Measurements from ENCODE around the gene ANO10.

The ANO10 gene

DNA sequence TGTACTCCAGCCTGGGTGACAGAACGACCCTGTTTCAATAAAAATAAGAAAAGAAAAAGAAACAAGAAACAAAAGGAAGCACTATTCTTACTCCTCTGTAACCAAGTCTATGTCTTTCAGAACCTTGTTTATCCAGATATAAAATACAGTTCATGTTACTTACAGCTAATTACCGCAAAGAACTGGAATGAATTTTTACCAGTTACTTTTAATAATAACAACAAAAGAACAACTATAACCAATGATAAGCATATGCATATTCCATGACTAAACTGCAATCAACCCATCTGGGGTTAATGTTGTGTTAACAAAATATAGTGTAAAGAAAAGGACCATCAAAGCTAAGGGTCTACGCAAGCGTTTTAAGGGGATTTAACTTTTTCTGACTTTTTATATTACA lies 212.3 kb downstream of the ANO10 start:
- no peak for DNase-seq

DNA sequence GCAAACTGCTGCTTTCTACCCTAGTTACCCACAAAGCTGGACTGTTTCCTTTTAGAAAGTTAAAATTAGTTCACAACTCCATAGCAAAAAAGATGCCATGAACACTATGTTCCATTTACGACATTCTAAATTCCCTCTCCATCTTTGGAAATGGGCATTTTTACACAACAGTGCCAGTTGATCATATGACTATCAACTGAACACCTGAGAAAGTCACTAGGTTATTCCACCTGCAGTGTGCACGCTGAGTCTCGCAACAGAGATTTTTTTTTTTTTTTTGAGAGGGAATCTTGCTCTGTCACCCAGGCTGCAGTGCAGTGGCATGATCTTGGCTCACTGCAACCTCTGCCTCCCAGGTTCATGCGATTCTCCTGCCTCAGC lies 215.2 kb downstream of the ANO10 start:
- no peak for DNase-seq

DNA sequence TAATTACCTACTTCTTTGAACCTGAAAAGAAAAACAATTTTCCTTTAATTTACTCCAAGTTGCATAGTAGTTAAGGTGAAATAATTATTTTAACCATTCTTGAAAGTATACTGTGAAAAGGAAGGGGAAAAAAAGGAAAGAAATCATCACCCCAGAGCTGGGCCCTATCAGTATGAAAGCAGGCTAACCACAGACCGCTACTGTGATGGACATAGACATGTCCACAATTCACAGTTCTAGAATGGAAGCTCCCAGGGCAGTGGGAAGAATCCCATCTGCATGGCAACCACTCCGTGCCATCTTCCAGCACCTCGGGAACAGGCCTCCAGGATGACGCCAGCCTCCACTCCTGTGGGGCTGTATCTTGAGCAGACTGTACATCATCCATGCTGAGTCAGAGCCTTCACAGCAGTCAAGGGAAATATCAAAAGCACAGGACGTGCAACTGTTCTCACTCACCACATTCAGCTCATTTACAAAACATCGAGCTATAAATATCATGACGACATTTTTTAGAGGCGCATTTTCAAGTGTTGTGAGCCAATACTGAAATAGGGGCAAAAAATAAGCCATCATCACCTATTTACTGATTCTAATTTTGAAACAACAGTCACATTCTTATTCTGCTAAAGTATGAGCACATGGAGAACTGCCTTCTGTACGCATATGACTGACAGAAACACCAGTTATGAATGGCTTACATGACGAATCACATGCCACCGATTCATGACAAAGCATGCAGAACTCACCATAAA lies 215.7 kb downstream of the ANO10 start:
- DNase-seq = peak; percentile 67

DNA sequence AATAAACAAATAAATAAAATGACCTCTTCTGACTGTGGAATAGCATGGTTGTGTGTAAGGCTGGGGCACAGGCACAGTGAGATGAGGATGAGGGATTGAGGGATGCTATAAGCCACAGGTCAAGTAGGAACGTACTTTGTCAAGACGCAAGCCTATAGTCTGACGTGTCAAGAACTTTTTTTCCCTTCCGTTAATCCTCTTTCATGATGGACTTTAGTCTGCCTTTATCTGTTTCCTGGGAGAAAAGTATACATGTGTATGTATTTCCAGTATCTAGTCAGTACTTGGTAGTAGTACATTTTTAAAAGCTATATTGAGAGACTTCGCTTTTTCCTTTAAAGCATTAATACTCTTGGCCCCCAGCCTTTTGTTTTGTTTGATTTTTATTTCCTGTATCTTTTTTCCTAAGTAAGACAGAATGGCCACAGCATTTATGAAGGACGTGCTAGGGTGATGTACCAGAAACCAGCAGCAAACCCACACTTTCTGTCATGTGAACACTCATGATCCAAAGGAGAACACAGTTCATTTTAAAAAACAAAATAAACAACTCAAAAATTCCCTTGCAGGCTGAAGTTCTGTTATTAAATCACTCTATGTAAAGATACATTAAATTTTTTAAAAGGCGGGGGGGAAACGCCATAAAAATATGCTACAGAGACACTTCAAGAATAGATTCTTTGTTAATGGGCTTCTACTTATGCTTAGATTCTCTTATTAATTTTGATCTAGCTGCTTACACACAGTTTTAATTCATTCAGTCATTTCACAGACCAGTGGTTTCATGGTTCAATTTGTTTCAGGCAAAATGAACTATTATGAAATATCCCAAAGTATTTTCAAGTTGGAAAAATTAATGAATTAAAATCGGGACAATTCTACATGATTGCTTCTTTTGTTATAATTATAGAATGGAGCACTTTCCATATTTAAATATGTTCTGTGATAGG lies 220.8 kb downstream of the ANO10 start:
- DNase-seq = no peak

DNA sequence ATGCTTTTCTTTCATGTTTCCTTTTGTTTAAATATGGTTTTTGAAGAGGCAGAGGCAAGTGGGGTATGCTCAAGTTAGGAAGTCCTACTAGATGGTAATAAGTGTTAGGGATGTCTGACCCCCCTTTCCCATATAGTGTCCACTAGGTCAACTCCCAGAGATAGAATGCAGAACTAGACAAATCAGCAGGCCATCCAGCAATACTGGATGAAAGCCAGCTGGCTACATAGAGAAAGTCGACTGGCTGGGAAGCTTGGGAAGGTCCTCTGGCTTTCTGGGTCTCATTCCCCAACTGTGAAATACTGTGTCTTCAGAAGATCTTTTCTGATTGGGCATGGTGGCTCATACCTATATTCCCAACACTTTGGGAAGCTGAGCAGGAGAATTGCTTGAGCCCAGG lies 221.6 kb downstream of the ANO10 start:
- no peak for DNase-seq

DNA sequence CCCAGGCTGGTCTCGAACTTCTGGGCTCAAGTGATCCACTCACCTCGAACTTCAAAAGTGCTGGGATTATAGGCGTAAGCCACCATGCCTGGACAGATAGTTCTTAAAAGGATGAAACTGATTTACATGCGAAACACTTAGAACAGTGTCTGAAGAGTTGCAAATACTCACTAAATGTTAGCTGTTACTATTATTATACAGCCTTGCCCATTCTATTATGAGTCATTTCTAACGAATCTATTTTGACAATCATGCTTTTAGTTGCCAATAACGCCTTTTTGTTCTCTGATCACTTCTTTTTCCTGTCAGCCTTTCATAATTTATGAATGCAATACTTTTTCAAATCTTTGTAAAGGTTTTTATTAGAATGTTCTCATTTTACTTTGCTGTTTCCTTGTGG lies 222.8 kb downstream of the ANO10 start:
- no peak for DNase-seq

DNA sequence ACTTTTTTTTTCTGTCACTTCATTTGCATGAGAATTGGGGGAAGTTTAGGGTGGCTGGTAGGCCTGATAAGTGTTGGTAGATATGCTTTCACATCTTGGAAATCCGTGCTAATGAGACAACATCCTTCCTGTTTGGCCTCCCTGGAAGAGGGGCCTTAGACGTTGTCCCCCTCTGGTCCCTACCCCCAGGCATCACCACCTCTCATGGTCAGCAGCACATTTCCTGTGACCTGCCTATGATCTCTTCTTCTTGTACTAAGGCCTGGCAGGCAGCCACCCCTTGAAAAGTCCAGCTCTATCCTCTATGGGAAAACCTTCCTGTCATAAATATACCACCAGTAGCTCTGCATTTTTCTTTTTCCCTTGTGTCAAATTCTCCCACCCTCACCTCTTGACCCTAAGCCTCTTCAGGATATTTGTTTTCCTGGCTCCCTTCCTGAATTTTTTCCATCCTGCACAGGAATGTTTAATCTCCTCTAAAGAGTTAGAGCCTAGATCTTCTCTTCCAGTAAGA lies 227.7 kb downstream of the ANO10 start:
- DNase-seq = peak; percentile 33

DNA sequence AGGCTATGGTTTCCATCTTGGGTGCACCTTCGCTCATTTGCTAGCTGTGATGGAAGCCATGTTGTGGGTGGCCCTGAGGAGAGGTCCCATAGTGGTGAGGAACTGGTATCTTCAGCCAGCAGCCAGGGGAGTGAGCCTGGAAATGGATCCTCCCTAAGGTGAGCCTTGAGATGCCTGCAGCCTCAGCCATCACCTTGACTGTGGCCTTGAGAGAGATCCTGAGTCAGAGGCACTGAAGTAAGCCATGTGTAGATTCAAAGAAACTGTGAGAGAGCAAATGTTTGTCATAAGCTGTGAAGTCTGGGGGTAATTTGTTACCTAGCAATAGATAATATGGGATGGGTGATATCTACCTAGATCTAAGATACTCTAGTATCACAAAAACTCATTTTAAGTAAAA lies 230.2 kb downstream of the ANO10 start:
- no peak for DNase-seq

DNA sequence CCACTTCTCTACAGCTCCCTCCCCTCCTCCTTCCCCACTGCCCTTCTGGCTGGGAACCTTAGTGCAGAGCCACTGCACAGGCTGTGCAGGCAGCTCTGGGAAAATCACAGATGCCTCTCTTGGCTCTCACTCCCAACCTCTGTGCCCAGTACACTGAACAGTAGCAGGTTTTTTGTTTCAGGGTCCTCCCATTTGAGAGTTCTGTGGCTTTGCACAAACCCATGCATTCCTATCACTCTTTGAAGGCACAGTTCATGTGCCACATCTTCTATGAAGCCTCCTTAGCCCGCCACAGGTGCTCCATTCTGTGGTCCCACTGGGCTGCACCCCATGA lies 231.6 kb downstream of the ANO10 start:
- DNase-seq = no peak

DNA sequence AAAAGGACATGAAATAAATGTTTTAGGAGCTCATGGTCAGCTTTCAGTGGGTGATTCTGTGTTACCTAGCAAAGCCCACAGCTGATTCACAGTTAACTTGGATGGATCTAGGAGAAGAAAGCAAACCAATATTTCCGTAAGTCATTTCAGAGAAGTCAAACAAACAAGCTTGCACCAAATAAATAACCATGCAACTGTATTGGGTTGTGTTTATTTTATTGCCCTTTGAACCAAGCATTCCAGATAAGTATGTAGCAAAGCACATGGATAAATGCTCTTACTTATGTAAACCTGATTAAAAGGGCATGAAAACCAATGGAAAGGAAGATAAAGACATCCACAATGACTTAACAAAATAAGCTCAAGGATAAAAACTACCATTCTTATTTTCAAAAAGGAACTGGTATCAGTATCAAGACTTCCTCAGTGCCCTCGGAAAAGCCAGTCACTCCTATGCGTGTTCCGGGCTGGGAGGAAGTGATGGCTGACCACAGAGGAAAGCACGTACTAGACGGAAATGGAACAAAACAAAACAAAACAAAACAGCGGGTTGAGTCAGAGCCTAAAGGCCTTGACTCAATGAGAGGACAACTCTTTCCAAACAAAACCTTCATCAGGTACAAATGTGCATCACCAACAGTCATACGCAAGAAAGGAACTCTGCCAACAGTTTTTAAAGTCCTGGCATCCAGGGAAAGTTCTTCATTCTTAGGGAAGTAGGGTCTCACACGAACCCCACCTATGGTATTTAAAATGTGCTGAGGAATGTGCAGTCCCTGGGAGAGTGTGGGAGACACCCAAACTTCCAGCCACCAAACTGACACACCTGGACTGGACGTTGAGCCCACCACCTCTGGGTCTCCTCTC lies 232.2 kb downstream of the ANO10 start:
- no peak for DNase-seq

DNA sequence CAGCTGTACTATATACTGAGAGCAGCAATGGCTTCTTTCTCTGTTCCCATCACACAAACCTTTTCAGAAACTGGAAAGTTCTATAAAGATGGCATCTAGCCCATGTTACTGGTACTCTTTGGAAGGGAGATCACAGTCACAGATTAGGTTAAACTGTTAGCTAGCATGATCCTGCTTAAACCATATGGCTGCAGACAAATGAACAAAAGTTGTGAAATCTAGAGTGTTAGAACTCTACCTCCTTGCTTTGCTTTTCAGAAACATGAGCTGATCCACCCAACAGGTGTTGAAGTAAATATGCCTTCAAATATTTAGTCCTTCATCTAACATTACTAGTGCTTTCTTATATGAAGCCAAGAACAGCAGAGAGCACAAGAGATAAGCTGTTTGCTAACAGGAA lies 232.9 kb downstream of the ANO10 start:
- DNase-seq = no peak

DNA sequence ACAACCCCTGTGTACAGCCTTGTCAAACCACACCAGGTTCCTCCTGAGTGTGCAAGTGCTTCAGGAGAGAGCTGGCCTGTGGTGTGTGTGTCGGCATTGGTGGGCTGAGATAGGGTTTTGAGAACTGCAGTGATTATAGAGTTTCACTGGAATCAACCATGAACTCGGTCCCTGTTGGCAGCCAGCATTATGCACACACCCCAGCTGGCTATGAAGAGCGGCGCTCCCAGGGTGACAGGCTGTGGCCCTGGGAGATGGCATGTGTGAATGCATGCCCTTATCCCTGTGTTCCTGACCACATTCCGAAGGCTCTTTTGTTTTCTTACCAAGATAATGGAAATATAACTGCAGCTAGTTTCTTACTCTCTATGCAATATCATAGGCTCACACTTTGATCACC lies 233.6 kb downstream of the ANO10 start:
- no peak for DNase-seq

DNA sequence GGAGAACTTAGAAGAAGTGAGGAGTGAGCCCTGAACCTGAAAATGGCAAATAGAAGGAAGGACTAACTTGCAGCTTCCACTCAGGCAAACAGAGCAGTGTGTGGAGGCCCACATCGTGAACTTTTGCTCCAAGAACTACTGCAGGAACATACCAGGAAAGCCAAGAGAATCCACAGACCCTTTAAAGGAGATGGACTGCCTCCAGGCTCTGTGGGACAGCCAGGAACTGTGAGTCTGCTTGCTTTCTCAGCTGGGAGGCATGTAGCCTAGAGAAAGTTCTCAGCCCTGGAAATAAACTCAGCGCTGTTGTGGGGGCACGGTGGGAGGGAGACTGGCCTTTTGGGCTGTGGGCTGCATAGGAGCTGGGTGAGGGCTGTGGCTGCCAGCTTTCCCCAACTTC lies 242.5 kb downstream of the ANO10 start:
- peak; percentile 39 for DNase-seq

DNA sequence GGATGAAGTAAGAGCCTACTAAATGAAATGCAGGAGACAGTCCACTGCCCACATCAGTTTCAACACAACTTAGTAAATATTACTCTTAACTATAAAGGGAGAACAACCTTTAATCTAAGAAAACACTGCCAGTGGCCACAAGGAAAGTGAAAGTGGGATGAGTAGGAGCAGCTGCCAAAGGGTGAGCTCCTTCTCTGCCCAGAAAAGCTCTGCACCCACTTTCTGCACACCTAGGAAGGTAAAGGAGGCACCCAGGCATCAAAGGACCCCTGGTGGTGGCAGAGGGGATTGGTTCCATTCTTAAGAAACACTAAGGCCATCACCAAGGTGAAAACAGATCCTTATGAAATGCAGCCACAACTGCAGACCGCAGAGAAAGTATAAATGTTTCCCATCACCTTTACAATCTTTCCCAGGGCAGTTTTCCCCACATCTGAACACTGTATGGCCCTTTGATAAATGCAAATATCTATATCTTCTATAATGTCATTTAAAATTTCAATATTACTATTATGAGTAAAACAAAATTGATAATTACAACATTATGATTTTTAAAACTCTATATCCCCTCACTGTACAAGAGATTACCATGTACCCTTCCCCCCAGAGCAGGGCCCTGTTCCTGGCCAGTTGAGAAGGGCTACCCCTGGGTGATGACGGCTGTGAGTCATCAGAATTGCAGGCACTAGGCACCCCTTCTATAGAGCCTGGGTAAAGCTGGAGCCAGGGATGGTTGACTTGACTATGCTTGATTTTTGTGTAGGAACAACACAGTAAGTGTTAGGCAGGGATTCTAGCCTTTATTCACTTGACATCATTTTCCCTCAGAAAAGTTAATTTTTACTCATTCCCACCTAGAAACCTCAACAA lies 243.5 kb downstream of the ANO10 start:
- peak; percentile 13 for DNase-seq

DNA sequence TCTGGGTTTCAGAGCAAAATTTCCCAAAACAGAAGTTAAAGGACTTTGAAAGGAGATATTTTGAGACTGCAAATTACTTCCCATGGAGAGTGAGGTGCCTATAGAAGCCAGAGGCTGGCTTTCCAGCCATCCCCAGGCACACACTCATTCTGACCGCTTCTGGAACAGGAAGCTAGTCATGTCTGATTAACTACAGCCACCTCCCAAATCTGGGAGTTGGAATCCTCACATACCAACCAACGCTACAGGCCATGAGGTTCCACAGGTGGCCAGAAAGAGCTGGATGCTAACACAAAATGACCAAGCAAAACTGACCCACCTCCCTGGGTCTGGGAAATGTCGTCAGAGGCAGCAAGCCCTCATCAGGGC lies 248.3 kb downstream of the ANO10 start:
- peak; percentile 18 for DNase-seq

DNA sequence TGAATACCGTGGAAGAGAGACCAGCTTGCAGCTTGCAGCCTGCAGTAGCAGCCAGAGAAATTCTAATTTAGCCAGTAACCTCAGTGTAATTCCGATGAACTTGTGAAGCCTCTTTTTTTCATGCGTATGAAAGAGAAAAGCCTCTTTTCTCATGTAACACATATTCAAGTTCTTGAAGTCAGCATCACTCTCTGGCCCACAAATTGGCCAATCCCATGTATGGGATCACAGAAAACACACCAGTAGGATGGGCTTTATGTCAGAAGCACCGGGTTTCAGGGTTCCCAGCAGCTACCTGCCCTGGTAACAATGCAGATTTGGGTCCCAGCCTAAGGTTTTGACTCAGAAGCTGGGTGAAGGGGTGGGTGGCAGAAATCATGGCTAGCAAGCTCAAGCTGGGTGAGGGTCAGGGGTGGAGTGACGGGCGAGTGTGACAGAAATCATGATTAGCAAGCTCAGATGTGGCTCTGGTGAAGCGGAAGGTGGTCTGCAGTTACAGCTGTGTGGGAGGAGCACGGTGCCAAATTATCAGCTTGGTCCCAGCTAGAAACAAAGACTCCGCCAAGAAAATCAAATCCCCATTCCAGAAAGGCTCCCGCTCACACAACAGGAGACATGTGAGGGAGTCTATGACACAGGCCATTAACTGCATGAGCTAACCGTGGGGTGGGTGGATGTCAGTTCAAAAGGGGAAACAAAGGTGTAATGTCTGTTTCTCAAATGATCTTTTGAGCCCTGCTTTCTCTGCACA lies 248.8 kb downstream of the ANO10 start:
- no peak for DNase-seq

DNA sequence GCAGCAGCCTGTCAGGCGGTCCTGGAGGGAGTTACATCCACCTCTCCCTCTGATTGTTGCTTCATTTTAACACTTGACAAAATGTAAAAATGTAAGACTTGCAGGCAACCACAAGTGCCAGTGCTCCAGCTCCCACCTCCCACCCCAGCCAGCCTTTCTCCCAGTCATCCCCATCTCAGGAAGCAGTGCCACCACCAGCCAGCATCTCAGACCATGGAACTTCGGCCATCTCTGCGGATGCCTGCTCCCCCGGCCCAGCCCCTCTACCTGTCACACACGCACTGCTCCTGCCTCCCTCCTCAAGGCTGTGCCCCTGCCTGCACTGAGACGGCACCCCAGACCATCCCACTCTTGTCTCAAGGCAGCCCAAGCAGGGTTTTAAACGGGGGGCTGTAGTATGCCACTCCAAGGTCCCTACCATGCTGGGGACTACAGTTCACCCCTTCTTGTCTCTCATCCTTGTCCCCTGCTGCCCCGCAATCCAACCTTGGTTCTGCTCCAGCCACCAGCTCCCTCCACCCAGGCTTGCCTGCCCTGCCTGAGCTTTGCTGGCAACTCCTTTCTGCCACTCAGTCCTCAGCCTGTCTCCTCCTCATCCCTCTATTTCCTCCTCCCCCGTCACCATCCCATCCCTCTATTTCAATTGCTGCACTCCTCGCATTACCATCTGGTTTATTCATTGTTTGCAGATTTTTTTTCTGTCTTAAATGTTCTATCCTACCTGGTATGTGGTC lies 249.6 kb downstream of the ANO10 start:
- no peak for DNase-seq

DNA sequence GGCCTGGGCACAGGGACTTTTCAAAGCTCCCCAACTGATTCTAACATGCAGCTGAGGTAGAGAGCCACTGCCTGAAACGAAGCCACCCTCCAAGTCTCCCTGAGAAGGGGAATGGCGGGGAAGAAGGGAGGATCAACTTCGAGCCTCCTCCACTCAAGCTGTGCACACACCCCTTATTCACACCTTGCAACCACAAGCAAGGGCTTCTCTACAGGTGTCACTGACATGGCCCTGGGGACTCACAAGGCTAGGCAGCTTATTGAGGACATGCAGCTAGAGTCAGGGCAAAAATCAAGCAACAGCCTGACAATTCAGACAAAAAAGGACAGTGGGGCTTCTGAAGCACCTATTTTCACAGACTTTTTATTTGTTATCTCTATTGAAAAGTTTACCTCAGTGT lies 250.3 kb downstream of the ANO10 start:
- no peak for DNase-seq

DNA sequence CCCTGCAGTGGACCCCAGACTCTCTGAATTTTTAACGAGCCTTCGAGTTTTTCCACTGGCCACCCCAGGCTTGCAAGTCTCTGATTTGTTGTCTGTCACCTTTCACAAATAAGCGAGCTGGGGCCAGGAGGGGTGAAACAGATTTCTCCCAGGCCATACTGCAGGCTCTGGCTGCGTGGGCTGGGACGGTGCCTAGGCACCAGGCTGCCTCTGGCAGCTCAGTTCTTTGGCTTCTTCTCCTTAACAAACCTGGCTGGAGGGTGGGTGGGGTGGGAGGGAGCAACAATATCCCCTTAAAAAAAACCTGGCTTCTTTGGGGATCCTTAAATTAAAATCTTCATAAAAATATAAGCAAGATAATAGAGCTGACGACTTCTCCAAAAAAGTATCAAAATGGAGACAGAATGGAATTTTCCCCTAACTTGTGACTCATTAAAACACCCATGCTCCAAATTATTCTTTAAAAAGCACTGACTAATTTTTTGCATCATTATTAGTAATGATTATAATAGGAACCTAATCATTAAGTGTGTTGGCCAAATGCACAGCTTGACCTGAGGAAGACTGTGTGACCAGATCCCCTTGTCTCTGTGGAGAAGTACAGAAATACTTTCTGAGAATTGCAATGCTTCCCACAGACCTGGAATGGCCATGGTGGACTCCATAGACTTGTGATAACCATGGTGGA lies 251.4 kb downstream of the ANO10 start:
- DNase-seq = no peak

Data from fibroblast of skin of right quadriceps (primary cell).